Measurements from ENCODE around the gene EPHA1.

DNA sequence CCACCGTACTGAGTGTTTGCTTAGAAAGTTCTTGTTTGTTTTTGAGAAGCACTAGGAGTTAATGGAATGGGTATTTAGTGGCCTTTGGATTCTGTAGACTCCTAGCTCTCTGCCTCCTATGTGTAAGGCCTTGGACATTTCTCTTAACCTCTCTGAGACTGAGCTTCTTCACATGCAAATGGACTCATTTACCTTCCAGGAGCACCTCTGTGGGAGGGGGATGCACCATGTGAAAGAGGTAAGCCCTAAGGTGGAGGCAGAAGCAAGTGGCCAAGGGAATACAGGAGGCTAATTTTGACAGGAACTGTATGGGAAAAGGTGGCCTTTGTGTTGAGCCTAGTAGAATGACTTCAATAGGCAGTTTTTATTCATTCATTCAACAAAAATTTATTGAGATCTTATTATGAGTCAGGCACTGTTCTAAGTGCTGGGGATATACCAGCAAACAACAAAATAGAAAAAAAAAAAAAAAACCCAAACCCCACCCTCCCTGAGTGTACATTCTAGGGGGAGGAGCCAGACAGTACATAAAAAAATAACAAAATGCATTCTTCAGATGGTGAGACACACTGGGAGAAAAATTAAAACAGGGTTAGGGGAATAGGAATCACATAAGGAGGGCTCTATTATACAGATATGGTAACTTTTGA, 9.2 kb upstream of the EPHA1 start:
- TF ChIP-seq POLR2A (IDR thresholded peaks at IDR 0.05) (no peak), CTCF (IDR thresholded peaks at IDR 0.05) (no peak)

All from adrenal gland (tissue), 5 donors.